HG02884 (cell line): ENCODE results near the gene KIR3DL3.
"Not testable (repeated sequence)": the region's sequence is repeated elsewhere in the genome, so short reads cannot be mapped to it uniquely, and the experiment has no call there.

Source experiments
- ATAC-seq: cut with Tn5 transposase; IDR thresholded peaks from one replicate; pipeline ENCODE4 v1.9.1; 2021; ENCODE audit warnings: mild to moderate bottlenecking, moderate library complexity; ENCODE audit not compliant: unreplicated experiment

KIR3DL3 gene

DNA sequence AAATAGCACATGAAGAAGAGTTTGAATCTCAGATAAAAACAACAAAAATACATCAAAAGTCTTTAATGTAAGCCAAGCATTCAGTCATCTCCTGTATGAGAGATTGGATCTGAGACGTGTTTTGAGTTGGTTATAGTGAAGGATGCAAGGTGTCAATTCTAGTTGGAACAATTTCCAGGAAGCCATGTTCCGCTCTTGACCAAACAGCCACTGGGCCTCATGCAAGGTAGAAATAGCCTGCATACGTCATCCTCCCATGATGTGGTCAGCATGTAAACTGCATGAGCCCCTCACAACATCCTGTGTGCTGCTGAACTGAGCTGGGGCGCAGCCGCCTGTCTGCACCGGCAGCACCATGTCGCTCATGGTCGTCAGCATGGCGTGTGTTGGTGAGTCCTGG lies at the start of gene KIR3DL3:
Gene KIR3DL3 (plus strand): TSS at position 301 of the 400 bp plus-strand sequence. CDS start 55 bp downstream, at position 356.
- ATAC-seq: no peak

DNA sequence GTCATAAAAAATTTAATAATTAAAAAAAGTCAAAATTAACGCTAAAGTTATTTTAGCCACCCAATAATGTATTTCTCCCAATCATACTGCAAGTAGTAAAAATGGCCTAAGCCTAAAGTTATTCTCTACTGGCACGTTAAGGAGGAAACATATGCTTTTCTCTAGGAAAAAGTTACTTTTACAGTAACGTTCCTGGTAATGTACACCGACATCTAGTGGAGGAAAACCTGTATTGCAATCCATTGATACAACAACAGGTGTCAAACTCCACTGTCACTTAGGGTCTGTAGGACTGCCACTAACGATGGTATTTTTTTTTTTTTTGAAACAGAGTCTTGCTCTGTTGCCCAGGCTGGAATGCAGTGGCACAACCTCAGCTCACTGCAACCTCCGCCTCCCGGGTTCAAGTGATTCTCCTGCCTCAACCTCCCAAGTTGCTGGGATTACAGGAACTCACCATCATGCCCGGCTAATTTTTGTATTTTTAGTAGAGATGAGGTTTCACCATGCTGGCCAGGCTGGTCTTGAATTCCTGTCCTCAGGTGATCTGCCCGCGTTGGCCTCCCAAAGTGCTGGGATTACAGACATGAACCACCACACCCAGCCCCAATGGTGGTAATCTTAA lies 47.9 kb upstream of the KIR3DL3 start:
- ATAC-seq: not testable (repeated sequence)

DNA sequence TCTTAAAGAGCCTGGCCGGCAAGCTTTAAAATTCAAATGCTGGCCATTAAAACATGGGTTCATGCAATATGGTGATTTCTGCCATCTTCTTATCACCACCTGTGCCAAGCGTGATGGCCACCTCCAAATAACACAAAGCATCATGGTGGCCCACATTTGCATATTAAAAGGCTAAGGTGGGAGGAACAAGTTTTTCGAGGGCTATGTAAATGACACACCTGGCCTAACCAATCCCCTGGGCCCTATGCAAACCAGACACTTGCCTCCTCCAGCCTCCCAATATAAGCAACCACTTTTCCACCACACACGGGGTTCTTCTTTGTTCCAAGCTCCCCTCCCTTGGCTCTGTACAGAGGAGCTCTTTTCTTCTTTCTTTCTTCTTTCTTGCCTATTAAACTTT lies 47.0 kb upstream of the KIR3DL3 start:
- no peak for ATAC-seq

DNA sequence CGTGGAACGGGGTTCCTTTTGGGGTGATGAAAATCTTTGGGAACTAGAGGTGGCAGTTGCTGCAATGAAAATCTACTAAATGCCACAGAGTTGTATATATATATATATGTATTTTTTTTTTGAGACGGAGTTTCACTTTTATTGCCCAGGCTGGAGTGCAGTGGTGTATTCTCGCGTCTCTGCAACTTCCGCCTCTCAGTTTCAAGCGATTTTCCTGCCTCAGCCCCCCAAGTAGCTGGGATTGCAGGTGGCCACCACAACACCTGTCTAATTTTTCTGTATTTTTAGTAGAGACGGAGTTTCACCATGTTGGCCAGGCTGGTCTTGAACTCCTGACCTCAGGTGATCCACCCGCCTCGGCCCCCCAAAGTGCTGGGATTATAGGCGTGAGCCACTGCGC lies 42.6 kb upstream of the KIR3DL3 start:
- ATAC-seq: not testable (repeated sequence)

DNA sequence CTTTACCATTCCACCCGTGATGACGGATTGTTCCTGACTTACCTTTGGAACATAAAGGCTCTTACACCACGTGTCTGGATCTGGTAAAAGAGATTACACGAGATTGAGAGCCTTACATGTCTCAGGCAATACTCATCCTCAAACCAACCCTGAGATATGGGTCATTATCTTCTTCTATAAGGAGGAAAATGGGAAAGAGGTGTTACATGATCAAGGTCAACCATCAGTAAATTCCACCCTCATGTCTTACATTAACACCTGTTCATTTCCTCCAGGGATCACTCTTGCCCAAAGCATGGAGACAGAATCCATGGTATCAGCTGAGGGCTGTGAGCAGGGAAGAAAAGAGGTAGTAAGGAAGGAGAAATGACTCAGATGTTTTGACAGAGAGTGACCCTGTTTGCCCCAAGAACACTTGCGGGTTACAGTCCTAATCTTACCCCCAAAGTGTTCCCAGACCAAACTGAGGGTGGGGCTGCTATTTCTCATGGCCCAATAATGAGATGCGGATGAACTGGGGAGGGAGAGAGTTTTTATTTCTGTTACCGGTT lies 41.9 kb upstream of the KIR3DL3 start:
- ATAC-seq: no peak

DNA sequence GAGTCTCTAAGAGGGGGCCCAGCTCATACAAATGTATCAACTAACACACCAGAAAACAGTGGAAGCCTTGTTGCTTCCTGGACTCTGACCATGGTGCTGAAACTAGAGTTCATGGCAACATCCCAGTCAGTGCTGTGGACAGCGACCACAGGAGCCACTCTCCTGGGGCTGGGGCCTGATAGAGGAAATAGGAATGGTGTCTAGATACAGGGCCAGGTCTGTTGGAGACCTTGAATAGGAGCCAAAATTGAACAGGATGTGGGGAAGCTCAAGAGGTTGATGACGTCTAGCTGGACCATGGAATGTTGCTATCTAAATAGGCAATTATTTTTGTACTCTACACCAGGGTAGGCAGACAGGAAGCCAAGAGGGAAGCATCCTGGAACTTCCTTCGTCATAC lies 39.7 kb upstream of the KIR3DL3 start:
- ATAC-seq: no peak

DNA sequence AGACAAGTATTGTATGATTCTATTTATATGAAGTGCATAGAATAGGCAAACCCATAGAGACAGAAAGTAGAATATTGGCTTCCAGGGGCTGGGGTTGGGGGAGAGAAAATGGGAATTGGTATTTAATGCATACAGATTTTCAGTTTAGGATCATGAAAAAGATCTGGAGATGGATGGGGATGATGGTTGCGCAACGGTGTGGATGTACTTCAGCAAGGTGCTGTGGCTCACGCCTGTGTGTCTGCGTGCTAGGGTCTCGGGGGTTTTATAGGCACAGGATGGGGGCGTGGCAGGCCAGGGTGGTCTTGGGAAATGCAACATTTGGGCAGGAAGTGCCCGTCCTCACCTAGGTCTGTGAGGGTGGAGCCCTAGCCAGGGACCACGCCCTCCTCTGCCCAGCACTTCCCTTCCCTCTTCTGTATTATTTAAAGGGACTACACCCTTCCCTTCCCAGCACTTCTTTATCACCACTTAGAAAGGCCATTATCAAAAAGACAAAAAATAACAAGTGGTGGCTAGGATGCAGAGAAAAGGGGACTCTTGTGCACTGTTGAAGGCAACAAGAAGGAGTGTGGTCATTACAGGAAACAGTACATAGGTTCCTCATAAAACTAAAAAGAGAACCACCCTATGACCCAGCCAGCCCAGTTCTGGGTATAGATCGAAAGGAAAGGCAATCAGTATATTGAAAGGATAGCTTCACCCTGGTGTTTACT lies 32.5 kb upstream of the KIR3DL3 start:
- ATAC-seq: no peak

DNA sequence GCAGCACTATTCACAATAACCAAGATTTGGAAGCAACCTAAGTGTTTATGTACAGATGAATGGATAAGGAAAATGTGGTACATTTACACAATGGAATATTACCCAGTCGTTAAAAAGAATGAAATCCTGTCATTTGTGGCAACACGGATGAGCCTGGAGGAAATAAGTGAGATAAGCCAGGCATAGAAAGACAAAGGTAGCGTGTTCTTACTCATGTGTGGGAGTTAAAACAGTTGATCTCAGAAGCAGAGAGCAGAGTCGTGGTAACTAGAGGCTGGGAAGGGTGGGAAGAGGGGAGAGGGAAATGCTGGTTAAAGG lies 32.0 kb upstream of the KIR3DL3 start:
- ATAC-seq: no peak

DNA sequence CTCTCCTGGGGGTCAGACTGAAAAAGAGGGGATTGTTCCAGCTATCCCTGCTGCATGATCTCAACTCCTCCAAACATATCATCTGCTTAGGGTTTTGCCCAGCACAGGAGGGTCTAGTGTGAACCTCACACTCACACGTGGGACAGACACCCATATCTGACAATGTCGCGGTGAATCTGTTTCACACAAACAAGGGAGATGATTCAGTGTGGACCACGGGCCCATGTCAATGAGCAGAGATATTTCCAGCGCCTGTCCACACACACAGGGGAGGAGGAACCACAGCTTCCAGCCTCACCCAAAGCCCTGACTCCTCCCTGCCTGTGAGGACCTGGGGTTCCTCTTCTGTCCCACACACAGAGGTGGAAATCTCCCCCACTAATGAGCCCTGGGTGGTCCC lies 29.6 kb upstream of the KIR3DL3 start:
- no peak for ATAC-seq

DNA sequence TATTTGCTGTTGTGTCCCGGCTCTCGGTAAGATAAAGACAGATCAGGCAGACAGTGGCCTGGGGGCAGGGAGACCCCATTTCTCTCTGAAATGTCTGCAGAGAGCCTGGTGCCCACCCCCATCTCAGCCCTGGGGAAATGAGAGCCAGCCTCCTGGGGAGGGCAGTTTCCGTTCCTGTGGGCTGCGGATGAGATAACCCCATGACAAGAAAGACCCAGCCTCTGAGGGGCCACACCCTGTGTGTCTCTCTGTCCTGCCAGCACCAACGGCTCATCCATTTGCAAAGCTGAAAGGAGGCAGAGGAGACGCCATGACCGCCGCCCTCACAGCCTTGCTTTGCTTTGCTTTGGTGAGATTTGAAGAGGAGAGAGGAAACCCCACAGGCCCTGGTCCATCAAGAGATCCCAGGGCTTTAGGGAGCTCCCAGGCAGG lies 28.1 kb upstream of the KIR3DL3 start:
- ATAC-seq: no peak

DNA sequence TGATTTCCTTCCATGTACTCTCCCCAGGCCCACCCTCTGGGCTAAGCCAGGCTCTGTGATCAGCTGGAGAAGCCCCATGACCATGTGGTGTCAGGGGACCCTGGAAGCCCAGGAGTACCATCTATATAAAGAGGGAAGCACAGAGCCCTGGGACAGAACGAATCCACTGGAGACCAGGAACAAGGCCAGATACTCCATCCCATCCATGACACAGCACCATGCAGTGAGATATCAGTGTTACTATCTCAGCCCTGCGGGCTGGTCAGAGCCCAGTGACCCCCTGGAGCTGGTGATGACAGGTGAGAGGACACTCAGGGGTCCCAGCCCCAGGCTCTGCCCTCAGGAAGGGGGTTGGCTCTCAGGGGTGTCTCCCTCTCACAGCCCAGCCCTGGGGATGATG lies 27.5 kb upstream of the KIR3DL3 start:
- ATAC-seq: no peak

DNA sequence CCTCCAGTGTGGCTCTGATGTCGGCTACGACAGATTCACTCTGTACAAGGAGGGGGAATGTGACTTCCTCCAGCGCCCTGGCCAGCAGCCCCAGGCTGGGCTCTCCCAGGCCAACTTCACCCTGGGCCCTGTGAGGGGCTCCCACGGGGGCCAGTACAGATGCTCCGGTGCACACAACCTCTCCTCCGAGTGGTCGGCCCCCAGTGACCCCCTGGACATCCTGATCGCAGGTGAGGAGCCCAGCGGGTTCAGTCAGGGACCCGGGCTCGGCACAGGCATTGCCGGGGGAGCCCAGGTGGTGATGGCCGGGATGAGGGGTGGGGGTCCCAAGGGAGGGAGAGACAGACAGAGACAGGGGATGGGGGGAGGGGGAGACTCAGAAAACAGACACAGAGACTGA lies 26.5 kb upstream of the KIR3DL3 start:
- ATAC-seq: not testable (repeated sequence)

DNA sequence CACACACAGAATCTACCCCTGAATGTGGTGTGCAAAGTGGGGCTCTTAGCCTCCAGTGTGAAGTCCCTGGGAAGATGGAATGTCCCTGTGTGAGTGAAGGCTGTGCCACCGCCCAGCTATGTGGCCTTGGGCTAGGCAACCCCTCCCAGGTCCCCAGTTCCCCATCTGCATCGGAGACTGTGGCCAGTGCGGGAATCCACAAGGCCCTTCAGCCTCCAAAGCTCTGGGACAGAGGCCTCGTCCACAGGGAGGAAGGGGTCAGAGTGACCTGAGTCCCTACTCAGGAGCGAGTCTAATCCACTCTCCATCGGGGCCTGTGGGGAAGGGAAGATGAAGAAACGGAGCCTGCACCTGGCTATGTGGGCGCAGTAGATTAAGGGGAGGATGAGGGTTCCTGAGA lies 19.3 kb upstream of the KIR3DL3 start:
- ATAC-seq: no peak

DNA sequence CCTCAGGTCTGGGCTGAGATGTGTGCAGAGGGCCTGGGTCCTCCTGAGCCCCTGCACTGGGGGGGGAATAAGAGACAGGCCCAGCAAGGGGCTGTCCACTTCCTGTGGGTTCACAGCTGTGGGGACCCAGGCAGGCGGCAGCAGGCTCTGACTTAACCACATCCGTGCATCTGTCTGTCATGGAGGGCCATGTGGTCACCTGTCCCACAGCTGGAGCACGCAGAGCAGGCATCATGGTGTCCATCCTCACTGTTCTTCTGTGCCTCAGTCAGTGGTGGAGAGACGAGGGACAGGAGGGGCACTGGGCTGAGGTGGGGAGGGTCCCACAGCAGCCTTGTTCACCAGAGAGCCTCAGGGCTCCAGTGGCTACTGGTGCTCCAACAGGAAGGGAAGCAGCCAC lies 16.3 kb upstream of the KIR3DL3 start:
- no peak for ATAC-seq

DNA sequence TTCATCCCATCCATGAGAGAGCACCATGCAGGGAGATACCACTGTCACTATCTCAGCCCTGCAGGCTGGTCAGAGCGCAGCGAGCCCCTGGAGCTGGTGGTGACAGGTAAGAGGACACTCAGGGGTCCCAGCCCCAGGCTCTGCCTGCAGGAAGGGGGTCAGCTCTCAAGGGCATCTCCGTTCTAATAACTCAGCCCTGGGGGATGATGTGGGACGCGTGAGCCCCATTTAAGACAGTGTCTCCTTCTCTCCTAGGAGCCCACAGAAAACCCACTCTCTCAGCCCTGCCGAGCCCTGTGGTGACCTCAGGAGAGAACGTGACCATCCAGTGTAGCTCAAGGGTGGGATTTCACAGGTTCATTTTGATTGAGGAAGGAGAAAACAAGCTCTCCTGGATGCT lies 15.5 kb upstream of the KIR3DL3 start:
- ATAC-seq: no peak

DNA sequence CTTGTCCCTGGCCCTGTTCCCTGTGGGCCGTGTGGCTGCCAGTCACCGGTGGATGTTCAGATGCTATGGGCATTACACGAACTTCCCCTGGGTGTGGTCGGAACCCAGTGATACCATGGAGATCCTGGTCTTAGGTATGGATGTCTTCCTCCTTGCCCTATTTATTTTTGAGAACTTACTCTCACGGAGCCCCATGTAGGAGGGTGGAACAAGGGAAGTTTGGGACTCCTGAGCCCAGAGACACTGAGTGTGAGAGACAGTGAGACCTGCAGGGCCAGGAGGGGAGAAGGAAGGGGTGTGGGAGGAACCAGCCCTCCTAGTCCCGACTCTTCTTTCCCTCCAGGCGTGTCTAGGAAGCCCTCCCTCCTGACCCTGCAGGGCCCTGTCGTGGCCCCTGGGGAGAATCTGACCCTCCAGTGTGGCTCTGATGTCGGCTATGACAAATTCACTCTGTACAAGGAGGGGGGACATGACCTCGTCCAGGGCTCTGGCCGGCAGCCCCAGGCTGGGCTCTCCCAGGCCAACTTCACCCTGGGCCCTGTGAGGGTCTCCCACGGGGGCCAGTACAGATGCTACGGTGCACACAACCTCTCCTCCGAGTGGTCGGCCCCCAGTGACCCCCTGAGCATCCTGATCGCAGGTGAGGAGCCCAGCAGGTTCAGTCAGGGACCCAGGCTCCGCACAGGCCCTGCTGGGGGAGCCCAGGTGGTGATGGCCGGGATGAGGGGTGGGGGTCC lies 14.9 kb upstream of the KIR3DL3 start:
- no peak for ATAC-seq

DNA sequence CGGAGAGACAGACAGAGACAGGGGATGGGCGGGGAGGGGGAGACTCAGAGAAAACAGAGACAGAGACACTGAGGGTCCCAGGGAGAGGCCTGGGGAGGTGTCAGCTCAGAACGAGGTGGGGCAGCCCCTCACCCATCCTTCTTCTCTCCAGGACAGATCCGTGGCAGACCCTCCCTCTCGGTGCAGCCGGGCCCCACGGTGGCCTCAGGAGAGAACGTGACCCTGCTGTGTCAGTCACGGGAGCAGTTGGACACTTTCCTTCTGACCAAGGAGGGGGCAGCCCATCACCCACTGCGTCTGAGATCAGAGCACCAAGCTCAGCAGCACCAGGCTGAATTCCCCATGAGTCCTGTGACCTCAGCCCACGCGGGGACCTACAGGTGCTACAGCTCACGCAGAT lies 14.3 kb upstream of the KIR3DL3 start:
- not testable (repeated sequence) for ATAC-seq

DNA sequence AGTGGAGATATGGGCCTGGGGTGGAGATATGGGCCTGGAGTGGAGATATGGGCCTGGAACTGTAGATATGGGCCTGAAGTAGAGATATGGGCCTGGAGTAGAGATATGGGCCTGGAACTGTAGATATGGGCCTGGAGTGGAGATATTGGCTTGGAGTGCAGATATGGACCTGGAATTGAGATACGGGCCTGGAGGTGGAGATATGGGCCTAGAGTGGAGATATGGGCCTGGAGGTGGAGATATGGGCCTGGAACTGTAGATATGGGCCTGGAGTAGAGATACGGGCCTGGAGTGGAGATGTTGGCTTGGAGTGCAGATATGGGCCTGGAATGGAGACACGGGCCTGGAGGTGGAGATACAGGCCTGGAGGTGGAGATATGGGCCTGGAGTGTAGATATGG lies 402 bp downstream of the KIR3DL3 start:
- ATAC-seq: no peak

DNA sequence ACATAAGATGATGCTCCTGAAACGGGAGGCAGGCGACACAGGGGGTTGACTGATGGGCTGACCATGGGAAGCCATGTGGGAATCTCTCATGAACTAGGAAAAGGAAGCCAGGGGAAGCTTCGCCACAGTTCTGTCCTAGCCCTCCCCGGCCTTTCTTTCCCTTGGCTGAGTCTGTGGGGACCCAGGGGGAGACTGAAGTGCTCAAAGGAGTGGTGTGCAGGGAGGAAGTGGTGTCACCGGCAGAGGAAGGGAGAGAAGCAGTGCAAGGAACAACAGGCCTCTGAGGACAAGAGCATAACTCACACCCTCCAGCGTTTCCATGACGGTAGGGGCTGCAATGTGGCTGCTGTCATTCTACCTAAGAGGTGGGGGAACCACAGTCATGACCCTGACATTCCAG lies 1.1 kb downstream of the KIR3DL3 start:
- ATAC-seq: no peak

DNA sequence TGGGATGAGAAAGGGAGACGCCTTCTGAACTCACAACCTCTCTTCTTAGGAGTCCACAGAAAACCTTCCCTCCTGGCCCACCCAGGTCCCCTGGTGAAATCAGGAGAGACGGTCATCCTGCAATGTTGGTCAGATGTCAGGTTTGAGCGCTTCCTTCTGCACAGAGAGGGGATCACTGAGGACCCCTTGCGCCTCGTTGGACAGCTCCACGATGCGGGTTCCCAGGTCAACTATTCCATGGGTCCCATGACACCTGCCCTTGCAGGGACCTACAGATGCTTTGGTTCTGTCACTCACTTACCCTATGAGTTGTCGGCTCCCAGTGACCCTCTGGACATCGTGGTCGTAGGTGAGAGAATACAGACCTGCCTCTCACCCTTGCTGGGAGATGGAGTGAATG lies 3.3 kb downstream of the KIR3DL3 start:
- no peak for ATAC-seq

DNA sequence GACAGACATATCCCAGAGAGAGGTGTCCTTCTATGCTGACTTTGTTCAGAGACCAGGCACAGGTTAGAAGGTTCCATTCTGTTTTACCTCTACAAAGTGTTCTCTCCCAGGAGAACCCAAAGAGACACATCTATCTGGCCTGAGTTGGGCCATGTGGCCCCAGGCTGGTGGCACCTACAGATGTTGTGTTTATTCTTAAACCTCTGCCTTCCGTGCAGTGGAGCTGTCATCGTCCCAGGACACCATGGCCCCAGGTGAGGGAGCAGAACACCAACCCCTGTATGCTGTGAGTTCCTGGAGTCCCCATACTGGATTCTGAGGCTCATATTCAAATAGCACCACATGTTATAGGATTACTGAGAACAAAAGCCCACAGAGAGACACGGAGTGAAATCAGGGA lies 3.9 kb downstream of the KIR3DL3 start:
- ATAC-seq: no peak
